Esophagus (tissue), 2 donors: Measurements from ENCODE around the gene NHP2. TPM values are rescaled to one million over a fixed set of nuclear protein-coding genes. Genes with fewer than 3 reads are reported as not detected.

Experiments
- H3K27ac ChIP-seq, 2 donors: one replicate each; pipeline ENCODE4 v1.5.1; 2013; ENCODE audit warnings: low read depth in 2 of 2, mild to moderate bottlenecking in 2 of 2, inconsistent platforms in 1 of 2, low read length in 1 of 2, moderate library complexity in 1 of 2
- H3K27me3 ChIP-seq, 2 donors: one replicate each; pipeline ENCODE4 v1.6.1; 2013; ENCODE audit warnings: low read length in 2 of 2, control low read depth in 1 of 2, mild to moderate bottlenecking in 1 of 2; ENCODE audit not compliant: insufficient read depth in 2 of 2, control insufficient read depth in 1 of 2
- H3K36me3 ChIP-seq, 2 donors: one replicate each; pipeline ENCODE4 v1.6.1; 2013; ENCODE audit warnings: low read length in 1 of 2; ENCODE audit not compliant: control insufficient read depth in 2 of 2, insufficient read depth in 2 of 2
- H3K4me1 ChIP-seq, 2 donors: one replicate each; pipeline ENCODE4 v1.6.1; 2013; ENCODE audit warnings: low read length in 1 of 2; ENCODE audit not compliant: control insufficient read depth in 2 of 2, insufficient read depth in 2 of 2
- H3K4me3 ChIP-seq, 2 donors: one replicate each; pipeline ENCODE4 v1.5.1; 2013; ENCODE audit warnings: low read length in 2 of 2, mild to moderate bottlenecking in 2 of 2, low read depth in 1 of 2, moderate library complexity in 1 of 2
- H3K9me3 ChIP-seq, 2 donors: one replicate each; pipeline ENCODE4 v1.6.1; 2013; ENCODE audit warnings: mild to moderate bottlenecking in 2 of 2, low read depth in 1 of 2, low read length in 1 of 2, moderate library complexity in 1 of 2; ENCODE audit not compliant: control insufficient read depth in 2 of 2, insufficient read depth in 1 of 2
- WGBS, 2 donors: extraction: QIAGEN DNeasy Blood & Tissue Kit; methylation state at CpG; one replicate each; pipeline ENCODE4 v1.1.7; 2013; 5-methylcytosine and 5-hydroxymethylcytosine counted together
- polyA plus RNA-seq, 2 donors: library from polyadenylated mRNA; stranded (reverse); fragments of 200-250 nt; gene quantifications; one replicate each; pipeline ENCODE4 v1.2.3, GENCODE V29; 2013
- donor health status: healthy with polysubstance abuse.
- donor health status: Bipolar disorder and iron deficiency.

NHP2 gene
- polyA plus RNA-seq, 2 donors, result 126 to 238 TPM

DNA sequence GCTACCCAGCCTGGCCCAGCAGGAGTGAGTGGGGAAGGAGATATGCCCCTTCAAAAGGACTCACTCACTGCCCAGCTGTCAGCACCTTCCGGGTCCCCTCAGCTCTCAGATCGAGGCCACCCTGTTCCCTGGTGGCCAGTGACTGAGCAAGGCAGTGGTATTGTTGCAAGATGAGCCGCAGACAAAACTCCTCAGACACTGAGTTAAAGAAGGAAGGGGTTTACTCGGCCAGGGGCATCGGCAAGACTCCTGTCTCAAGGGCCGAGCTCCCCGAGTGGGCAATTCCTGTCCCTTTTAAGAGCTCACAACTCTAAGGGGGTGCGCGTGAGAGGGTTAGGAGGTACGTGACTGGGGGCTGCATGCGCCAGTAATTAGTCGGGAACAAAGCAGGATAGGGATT lies 50.1 kb downstream of the NHP2 start:
- WGBS, 2 donors, result 86 to 88% methylated on average over 12 of the region's 12 CpGs
- Histone ChIP-seq H3K9me3 (no peaks in the 10 kb centered on the region), H3K27ac (peak overlapping the region; percentile 27 to 63), H3K4me1 (peaks cover 10 to 19% of the 10 kb centered on the region in 2 donors), H3K36me3 (no peaks in the 10 kb centered on the region), H3K27me3 (no peaks in the 10 kb centered on the region), H3K4me3 (no peak overlapping the region)

Other genes starting within 250 kb of the NHP2 start
- gene PROP1, start 157.6 kb downstream of the NHP2 start, polyA plus RNA-seq, result not detected
- gene N4BP3, start 40.4 kb downstream of the NHP2 start, polyA plus RNA-seq, result 10 to 100 TPM; 16.9 to 26.2 TPM
- 10 to 100 TPM; 75.2 to 90.8 TPM for gene RMND5B, start 22.9 kb downstream of the NHP2 start, polyA plus RNA-seq
- not detected for gene GMCL2, start 33.5 kb upstream of the NHP2 start, polyA plus RNA-seq
- 100 to 1,000 TPM; 146 to 154 TPM for gene HNRNPAB, start 50.6 kb upstream of the NHP2 start, polyA plus RNA-seq
- 10 to 100 TPM; 21.1 to 35.8 TPM for gene PHYKPL, start 78.9 kb upstream of the NHP2 start, polyA plus RNA-seq